H9 (cell line): ENCODE data around the gene FSTL4. TPM values are rescaled to one million over a fixed set of nuclear protein-coding genes. Genes with fewer than 3 reads are reported as not detected.

Experiments used
- DNase-seq: peaks from one replicate; pipeline ENCODE4 v3.0.0-alpha.2; 2017
- H2AFZ ChIP-seq: one replicate; pipeline ENCODE4 v1.6.1; 2013; ENCODE audit warnings: mild to moderate bottlenecking, low read length, control low read depth, moderate library complexity
- H2AK5ac ChIP-seq: 2 replicates; pipeline ENCODE4 v1.6.1; 2013; ENCODE audit warnings: low read length, control low read depth, mixed read lengths; ENCODE audit not compliant: insufficient read length
- H2BK120ac ChIP-seq: one replicate; pipeline ENCODE4 v1.6.1; 2013; ENCODE audit warnings: low read depth, mild to moderate bottlenecking, low read length, control low read depth, inconsistent platforms; ENCODE audit not compliant: poor library complexity, severe bottlenecking
- H2BK12ac ChIP-seq: 2 replicates; pipeline ENCODE4 v1.6.1; 2013; ENCODE audit warnings: low read length, control low read depth, mixed read lengths, low read depth; ENCODE audit not compliant: insufficient read length
- H2BK15ac ChIP-seq: 2 replicates; pipeline ENCODE4 v1.6.1; 2013; ENCODE audit warnings: low read depth, low read length, control low read depth
- H2BK20ac ChIP-seq: one replicate; pipeline ENCODE4 v1.6.1; 2013; ENCODE audit warnings: low read depth, mild to moderate bottlenecking, low read length, control low read depth, inconsistent platforms; ENCODE audit not compliant: poor library complexity, severe bottlenecking
- H2BK5ac ChIP-seq: 2 replicates; pipeline ENCODE4 v1.6.1; 2013; ENCODE audit warnings: low read length, control low read depth, mixed read lengths; ENCODE audit not compliant: insufficient read length
- H3K14ac ChIP-seq: 2 replicates; pipeline ENCODE4 v1.6.1; 2013; ENCODE audit warnings: low read length, control low read depth; ENCODE audit not compliant: insufficient read depth
- H3K18ac ChIP-seq: 2 replicates; pipeline ENCODE4 v1.6.1; 2013; ENCODE audit warnings: low read depth, mild to moderate bottlenecking, mixed read lengths, low read length, control low read depth; ENCODE audit not compliant: insufficient read length
- H3K23ac ChIP-seq: 2 replicates; pipeline ENCODE4 v1.6.1; 2013; ENCODE audit warnings: low read length, control low read depth, mixed read lengths, low read depth; ENCODE audit not compliant: insufficient read length
- H3K23me2 ChIP-seq: 2 replicates; pipeline ENCODE4 v1.6.1; 2013; ENCODE audit warnings: low read depth, mild to moderate bottlenecking, mixed read lengths, low read length, control low read depth; ENCODE audit not compliant: insufficient read length, poor library complexity, severe bottlenecking
- H3K27ac ChIP-seq: 2 replicates; pipeline ENCODE4 v1.5.1; 2013; ENCODE audit warnings: low read length, control low read depth, mixed read lengths, low read depth; ENCODE audit not compliant: insufficient read length
- H3K27me3 ChIP-seq: 2 replicates; pipeline ENCODE4 v1.6.1; 2013; ENCODE audit warnings: low read length, control low read depth, inconsistent platforms; ENCODE audit not compliant: insufficient read depth
- H3K4ac ChIP-seq: 2 replicates; pipeline ENCODE4 v1.6.1; 2013; ENCODE audit warnings: low read depth, mild to moderate bottlenecking, control low read depth, inconsistent platforms, low read length, moderate library complexity
- H3K4me1 ChIP-seq: 2 replicates; pipeline ENCODE4 v1.6.1; 2013; ENCODE audit warnings: low read length, control low read depth, inconsistent platforms; ENCODE audit not compliant: insufficient read depth
- H3K4me2 ChIP-seq: 2 replicates; pipeline ENCODE4 v1.6.1; 2013; ENCODE audit warnings: low read length, control low read depth, mixed read lengths; ENCODE audit not compliant: insufficient read length, insufficient read depth
- H3K56ac ChIP-seq: 2 replicates; pipeline ENCODE4 v1.6.1; 2013; ENCODE audit warnings: low read depth, mild to moderate bottlenecking, mixed read lengths, low read length, control low read depth; ENCODE audit not compliant: insufficient read length
- H3K79me1 ChIP-seq: 2 replicates; pipeline ENCODE4 v1.6.1; 2013; ENCODE audit warnings: low read depth, mild to moderate bottlenecking, moderate library complexity, low read length, control low read depth, inconsistent platforms; ENCODE audit not compliant: insufficient read depth, poor library complexity, severe bottlenecking
- H3K79me2 ChIP-seq: 2 replicates; pipeline ENCODE4 v1.6.1; 2013; ENCODE audit warnings: low read length, control low read depth, inconsistent platforms; ENCODE audit not compliant: insufficient read depth
- H3K9ac ChIP-seq: 2 replicates; pipeline ENCODE4 v1.6.1; 2013; ENCODE audit warnings: low read length, control low read depth, mixed read lengths; ENCODE audit not compliant: insufficient read length; ENCODE audit errors: extremely low read depth
- H3K9me3 ChIP-seq: one replicate; pipeline ENCODE4 v1.6.1; 2013; ENCODE audit warnings: low read depth, low read length, inconsistent platforms; ENCODE audit not compliant: control insufficient read depth
- H3T11ph ChIP-seq: one replicate; pipeline ENCODE4 v1.6.1; 2013; ENCODE audit warnings: mild to moderate bottlenecking, low read length, control low read depth, inconsistent platforms
- H4K20me1 ChIP-seq: one replicate; pipeline ENCODE4 v1.6.1; 2013; ENCODE audit not compliant: control insufficient read depth, insufficient read length, insufficient read depth
- H4K5ac ChIP-seq: 2 replicates; pipeline ENCODE4 v1.6.1; 2013; ENCODE audit warnings: low read depth, mild to moderate bottlenecking, mixed read lengths, low read length, control low read depth; ENCODE audit not compliant: insufficient read length
- H4K8ac ChIP-seq: replicated peaks from 2 replicates; pipeline ENCODE4 v1.6.1; 2013; ENCODE audit warnings: low read length, control low read depth, mixed read lengths, low read depth; ENCODE audit not compliant: insufficient read length
- H4K91ac ChIP-seq: 2 replicates; pipeline ENCODE4 v1.6.1; 2013; ENCODE audit warnings: low read depth, mild to moderate bottlenecking, moderate library complexity, mixed read lengths, low read length, control low read depth; ENCODE audit not compliant: insufficient read length
- H3K27ac Mint-ChIP-seq, 3 experiments: 2 replicates in 2 of 3; 3 replicates in 1 of 3; pipeline ENCODE4 v1.8.0; 2020 to 2021; ENCODE audit warnings: mixed read lengths in 3 of 3, mild to moderate bottlenecking in 1 of 3, moderate library complexity in 1 of 3
- H3K27me3 Mint-ChIP-seq: 2 replicates; pipeline ENCODE4 v1.8.0; 2021; ENCODE audit warnings: low read depth, mild to moderate bottlenecking, moderate library complexity, mixed read lengths
- H3K36me3 Mint-ChIP-seq, 3 experiments: 2 replicates in 2 of 3; 3 replicates in 1 of 3; pipeline ENCODE4 v1.8.0; 2020 to 2021; ENCODE audit warnings: low read depth in 3 of 3, mixed read lengths in 3 of 3; ENCODE audit not compliant: insufficient read depth in 1 of 3
- H3K4me1 Mint-ChIP-seq, 2 experiments: 2 replicates each; pipeline ENCODE4 v1.8.0; 2020; ENCODE audit warnings: mixed read lengths in 2 of 2
- H3K4me3 Mint-ChIP-seq, 2 experiments: 2 replicates in 1 of 2; 3 replicates in 1 of 2; pipeline ENCODE4 v1.8.0; 2020 to 2021; ENCODE audit warnings: mild to moderate bottlenecking in 2 of 2, mixed read lengths in 2 of 2, moderate library complexity in 1 of 2
- H3K9me3 Mint-ChIP-seq, 2 experiments: 2 replicates in 1 of 2; 3 replicates in 1 of 2; pipeline ENCODE4 v1.8.0; 2020; ENCODE audit warnings: mild to moderate bottlenecking in 2 of 2, mixed read lengths in 2 of 2, moderate library complexity in 1 of 2
- WGBS: extraction: QIAGEN DNeasy Blood & Tissue Kit; methylation state at CpG from one replicate; pipeline ENCODE4 v1.1.7; 2013; ENCODE audit warnings: missing lambda C conversion rate, low lambda C conversion rate, mixed read lengths; ENCODE audit not compliant: insufficient read length; ENCODE audit errors: extremely low coverage; 5-methylcytosine and 5-hydroxymethylcytosine counted together
- total RNA-seq: library from RNA; stranded (reverse); gene quantifications from 2 replicates; pipeline ENCODE4 v1.2.1, GENCODE V29; 2021
- TF ChIP-seq, protein P1 (sequence below): fragments of 200-600 bp; sonication (generic); conservative IDR thresholded peaks from 3 replicates; pipeline ENCODE4 v1.8.0; 2021; ENCODE audit warnings: antibody characterized with exemption, mild to moderate bottlenecking

FSTL4 gene
- total RNA-seq, 1 experiment from 2014 or later = 5.7 TPM

DNA sequence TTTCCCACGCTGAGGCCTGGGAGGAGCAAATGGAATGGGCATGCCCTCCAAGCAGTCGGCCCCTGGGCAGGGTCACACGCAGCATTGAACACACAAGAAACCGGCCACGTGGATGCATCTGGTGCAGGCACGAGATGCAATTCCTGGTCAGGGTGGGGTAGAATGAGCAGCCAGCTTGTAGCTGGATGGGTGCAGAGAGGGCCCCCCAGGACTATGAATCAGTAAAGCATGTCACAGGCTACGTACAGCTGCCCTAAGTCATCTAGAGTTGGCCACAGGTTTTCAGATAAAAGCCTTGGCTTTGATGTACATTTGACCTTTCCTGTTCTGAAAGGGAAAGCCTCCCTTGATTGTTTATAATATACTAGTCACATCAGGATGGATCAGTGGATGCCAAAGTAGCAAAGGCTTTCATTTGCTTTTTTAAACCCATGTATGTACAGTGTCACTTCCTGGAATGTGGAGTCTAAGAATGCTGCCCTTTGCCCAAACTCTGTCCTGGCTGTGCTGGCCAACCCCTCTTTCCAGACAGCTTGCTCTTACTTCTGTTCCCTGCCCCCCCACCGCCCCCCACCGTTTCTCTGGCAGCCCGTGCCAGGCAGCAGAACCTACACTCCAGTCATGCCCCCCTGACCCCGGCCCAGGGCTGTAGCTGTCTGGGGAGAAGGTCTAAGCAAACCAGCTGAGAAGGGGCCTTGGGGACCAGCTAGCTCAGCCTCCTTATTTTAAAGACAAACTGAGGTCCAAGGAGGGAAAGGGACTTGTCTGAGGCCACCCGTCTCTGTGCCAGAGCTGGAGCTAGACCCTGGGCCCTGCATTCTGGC is 391.3 kb downstream of the FSTL4 start:
- Histone ChIP-seq H3T11ph (no peak overlapping the region), H3K27ac (no peak overlapping the region), H3K4ac (no peak overlapping the region), H2AK5ac (no peak overlapping the region), H3K14ac (no peak overlapping the region), H2BK120ac (no peak overlapping the region), H4K91ac (no peak overlapping the region), H3K56ac (no peak overlapping the region), H2BK20ac (no peak overlapping the region), H4K5ac (no peak overlapping the region), H3K9me3 (no peaks in the 10 kb centered on the region), H2BK5ac (no peak overlapping the region), H3K4me2 (no peak overlapping the region), H3K4me1 (no peaks in the 10 kb centered on the region), H3K18ac (no peak overlapping the region), H2BK15ac (no peak overlapping the region), H3K23me2 (no peaks in the 10 kb centered on the region), H4K8ac (no peak overlapping the region), H3K23ac (no peak overlapping the region), H2BK12ac (no peak overlapping the region), H2AFZ (no peak overlapping the region), H3K79me1 (no peaks in the 10 kb centered on the region), H4K20me1 (no peaks in the 10 kb centered on the region), H3K79me2 (no peaks in the 10 kb centered on the region), H3K27me3 (no peaks in the 10 kb centered on the region), H3K9ac (no peak overlapping the region)
- H3K27me3 Mint-ChIP-seq = no peaks in the 10 kb centered on the region; the same call in 1 of the 2 replicates
- peaks cover 5 to 7% of the 10 kb centered on the region in 2 experiments; a peak in 3 of 4 replicates for H3K4me1 Mint-ChIP-seq
- H3K36me3 Mint-ChIP-seq = peaks cover 0 to 3% (median 0%) of the 10 kb centered on the region in 3 experiments; a peak in 2 of 7 replicates
- no peak for DNase-seq
- WGBS = no CpG with 5 or more reads among the region's 12 CpGs
- TF ChIP-seq, protein P1, sequence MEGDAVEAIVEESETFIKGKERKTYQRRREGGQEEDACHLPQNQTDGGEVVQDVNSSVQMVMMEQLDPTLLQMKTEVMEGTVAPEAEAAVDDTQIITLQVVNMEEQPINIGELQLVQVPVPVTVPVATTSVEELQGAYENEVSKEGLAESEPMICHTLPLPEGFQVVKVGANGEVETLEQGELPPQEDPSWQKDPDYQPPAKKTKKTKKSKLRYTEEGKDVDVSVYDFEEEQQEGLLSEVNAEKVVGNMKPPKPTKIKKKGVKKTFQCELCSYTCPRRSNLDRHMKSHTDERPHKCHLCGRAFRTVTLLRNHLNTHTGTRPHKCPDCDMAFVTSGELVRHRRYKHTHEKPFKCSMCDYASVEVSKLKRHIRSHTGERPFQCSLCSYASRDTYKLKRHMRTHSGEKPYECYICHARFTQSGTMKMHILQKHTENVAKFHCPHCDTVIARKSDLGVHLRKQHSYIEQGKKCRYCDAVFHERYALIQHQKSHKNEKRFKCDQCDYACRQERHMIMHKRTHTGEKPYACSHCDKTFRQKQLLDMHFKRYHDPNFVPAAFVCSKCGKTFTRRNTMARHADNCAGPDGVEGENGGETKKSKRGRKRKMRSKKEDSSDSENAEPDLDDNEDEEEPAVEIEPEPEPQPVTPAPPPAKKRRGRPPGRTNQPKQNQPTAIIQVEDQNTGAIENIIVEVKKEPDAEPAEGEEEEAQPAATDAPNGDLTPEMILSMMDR = no peak
- no peak overlapping the region for H3K27ac Mint-ChIP-seq
- H3K4me3 Mint-ChIP-seq = no peak overlapping the region
- no peaks in the 10 kb centered on the region for H3K9me3 Mint-ChIP-seq
